D721Med (cell line): ENCODE results near the gene PIK3R5.
"Not testable (repeated sequence)": the region's sequence is repeated elsewhere in the genome, so short reads cannot be mapped to it uniquely, and the experiment has no call there.

Source experiments
- DNase-seq: peaks from one replicate; pipeline ENCODE4 v3.0.0; 2011; ENCODE audit warnings: low spot score; ENCODE audit not compliant: insufficient read length
- FAIRE-seq: peaks from 2 replicates; lab custom pipeline; 2011; peaks lifted over from hg19 to GRCh38; lab: Jason Lieb, UNC
- CTCF ChIP-seq: IDR thresholded peaks from 2 replicates; pipeline ENCODE4 v1.5.1; 2012; ENCODE audit warnings: mild to moderate bottlenecking, control low read depth; ENCODE audit not compliant: insufficient read depth; ENCODE audit errors: missing control alignments

Gene PIK3R5

GRCh38 chr17:8857919-8858318 is 107.6 kb downstream of the PIK3R5 start:
- FAIRE-seq (no peak), DNase-seq (no peak)
- no peak for TF ChIP-seq CTCF

GRCh38 chr17:8856869-8857575 is 108.5 kb downstream of the PIK3R5 start:
- no peak for DNase-seq
- no peak for TF ChIP-seq CTCF

GRCh38 chr17:8856205-8856603 is 109.3 kb downstream of the PIK3R5 start:
- not testable (repeated sequence) for FAIRE-seq, DNase-seq

More at GRCh38 chr17:8856869-8857575, 108.5 kb downstream of the PIK3R5 start:
- FAIRE-seq, result no peak

- FAIRE-seq (no peak), DNase-seq (no peak)
- no peak for TF ChIP-seq CTCF
Observed at GRCh38 chr17:8855477-8856204, 109.9 kb downstream of the PIK3R5 start.

- FAIRE-seq (no peak), DNase-seq (no peak)
- no peak for TF ChIP-seq CTCF
Observed at GRCh38 chr17:8851600-8851999, 113.9 kb downstream of the PIK3R5 start.

GRCh38 chr17:8849311-8850041 is 116.0 kb downstream of the PIK3R5 start:
- FAIRE-seq (no peak), DNase-seq (no peak)
- TF ChIP-seq CTCF, result no peak

GRCh38 chr17:8847891-8848290 is 117.6 kb downstream of the PIK3R5 start:
- no peak for DNase-seq
- TF ChIP-seq CTCF, result no peak
- FAIRE-seq, result no peak
